PFSK-1 (cell line): ENCODE results near the gene EDARADD.

Experiments
- FOXP2 ChIP-seq: optimal IDR thresholded peaks from 2 replicates; pipeline ENCODE3; 2011; ENCODE audit warnings: borderline replicate concordance, control low read depth, inconsistent platforms; ENCODE audit not compliant: insufficient read depth; ENCODE audit errors: extremely low read length, extremely low read depth
- POLR2AphosphoS5 ChIP-seq: IDR thresholded peaks from 2 replicates; pipeline ENCODE4 v1.6.1; 2012; ENCODE audit warnings: low read depth, mild to moderate bottlenecking, control low read depth, low read length, moderate library complexity
- REST ChIP-seq, 2 experiments: IDR thresholded peaks; 2 replicates each; pipeline versions ENCODE4 v1.6.1 to v1.8.0; 2011 to 2012; ENCODE audit warnings: low read depth in 2 of 2, low read length in 2 of 2, control low read depth in 1 of 2, inconsistent platforms in 1 of 2, mild to moderate bottlenecking in 1 of 2, moderate library complexity in 1 of 2; ENCODE audit not compliant: insufficient read depth in 1 of 2
- SIN3A ChIP-seq: IDR thresholded peaks from 2 replicates; pipeline ENCODE4 v1.6.1; 2012; ENCODE audit warnings: mild to moderate bottlenecking, low read length, moderate library complexity, borderline replicate concordance; ENCODE audit not compliant: insufficient read depth
- TAF1 ChIP-seq: IDR thresholded peaks from 2 replicates; pipeline ENCODE4 v1.6.1; 2012; ENCODE audit warnings: low read length, control low read depth, borderline replicate concordance; ENCODE audit not compliant: insufficient read depth

DNA sequence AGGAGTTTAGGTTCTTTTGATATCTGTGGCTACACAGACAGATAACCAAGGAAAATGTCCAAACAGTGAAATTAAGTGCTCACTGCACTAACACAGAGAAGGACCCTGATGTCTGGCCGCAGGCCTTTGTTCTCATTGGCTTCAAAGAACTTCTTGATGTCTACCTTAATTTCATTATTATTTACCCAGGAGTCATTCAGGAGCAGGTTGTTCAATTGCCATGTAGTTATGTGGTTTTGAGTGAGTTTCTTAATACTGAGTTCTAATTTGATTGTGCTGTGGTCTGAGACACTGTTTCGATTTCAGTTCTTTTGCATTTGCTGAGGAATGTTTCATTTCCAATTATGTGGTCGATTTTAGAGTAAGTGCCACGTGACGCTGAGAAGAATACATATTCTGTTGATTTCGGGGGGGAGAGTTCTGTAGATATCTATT lies 114.5 kb downstream of the EDARADD start:
- TF ChIP-seq SIN3A, result no peak
- no peak for TF ChIP-seq POLR2AphosphoS5
- TF ChIP-seq REST (IDR thresholded peaks at IDR 0.05; ENCODE audit: insufficient read depth in 1 of 2, low read depth in 2 of 2, low read length in 2 of 2), result no peak
- no peak for TF ChIP-seq TAF1
- TF ChIP-seq FOXP2, result no peak
